IPS-15b (cell line): ENCODE results near the gene IL6R.

Source experiments
- H3K27me3 ChIP-seq: one replicate; pipeline ENCODE4 v1.6.1; 2013; ENCODE audit warnings: low read length; ENCODE audit not compliant: control insufficient read depth, insufficient read depth
- H3K36me3 ChIP-seq: one replicate; pipeline ENCODE4 v1.6.1; 2013; ENCODE audit warnings: low read length; ENCODE audit not compliant: control insufficient read depth, insufficient read depth
- H3K4me1 ChIP-seq: one replicate; pipeline ENCODE4 v1.6.1; 2013; ENCODE audit warnings: mild to moderate bottlenecking, low read length; ENCODE audit not compliant: control insufficient read depth, insufficient read depth
- H3K4me3 ChIP-seq: one replicate; pipeline ENCODE4 v1.5.1; 2013; ENCODE audit warnings: low read depth, low read length
- H3K9ac ChIP-seq: one replicate; pipeline ENCODE4 v1.6.1; 2013; ENCODE audit warnings: low read depth, mild to moderate bottlenecking, low read length
- H3K9me3 ChIP-seq: one replicate; pipeline ENCODE4 v1.6.1; 2013; ENCODE audit warnings: mild to moderate bottlenecking, low read length; ENCODE audit not compliant: control insufficient read depth, insufficient read depth

Gene IL6R

GRCh38 chr1:154466206-154466605 is 61.1 kb downstream of the IL6R start:
- Histone ChIP-seq H3K4me1 (peaks cover 7% of the 10 kb centered on the region), H3K9ac (no peak overlapping the region), H3K36me3 (no peaks in the 10 kb centered on the region), H3K4me3 (no peak overlapping the region), H3K27me3 (no peaks in the 10 kb centered on the region), H3K9me3 (no peaks in the 10 kb centered on the region)

- Histone ChIP-seq H3K9me3 (no peaks in the 10 kb centered on the region), H3K4me3 (no peak overlapping the region), H3K27me3 (no peaks in the 10 kb centered on the region), H3K4me1 (peaks cover 7% of the 10 kb centered on the region), H3K9ac (no peak overlapping the region), H3K36me3 (no peaks in the 10 kb centered on the region)
Measured at GRCh38 chr1:154466921-154467417, 61.8 kb downstream of the IL6R start.

DNA sequence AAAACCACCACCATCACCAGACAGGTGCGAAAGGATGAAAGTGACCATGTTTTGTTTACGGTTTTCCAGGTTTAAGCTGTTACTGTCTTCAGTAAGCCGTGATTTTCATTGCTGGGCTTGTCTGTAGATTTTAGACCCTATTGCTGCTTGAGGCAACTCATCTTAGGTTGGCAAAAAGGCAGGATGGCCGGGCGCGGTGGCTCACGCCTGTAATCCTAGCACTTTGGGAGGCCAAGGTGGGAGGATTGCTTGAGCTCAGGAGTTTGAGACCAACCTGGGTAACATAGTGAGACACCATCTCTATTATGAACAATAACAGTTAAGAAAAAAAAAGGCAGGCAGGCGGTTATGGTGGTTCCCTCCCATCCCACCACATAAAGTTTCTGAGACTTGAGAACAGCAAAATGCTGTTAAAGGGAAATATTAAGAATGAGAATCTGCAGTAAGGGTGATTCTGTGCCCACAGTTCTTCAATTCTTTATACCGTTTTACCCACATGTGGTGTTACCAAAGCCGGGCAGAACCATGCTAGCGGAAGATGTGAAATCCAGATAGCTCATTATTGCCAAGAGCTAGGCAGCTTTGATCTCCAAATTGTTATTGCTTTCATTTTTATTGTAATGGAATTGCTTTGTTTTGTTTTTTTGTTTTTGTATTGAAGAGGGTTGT is 62.4 kb downstream of the IL6R start:
- no peak overlapping the region for H3K4me3 ChIP-seq
- no peak overlapping the region for H3K9ac ChIP-seq
- no peaks in the 10 kb centered on the region for H3K27me3 ChIP-seq
- peaks cover 7% of the 10 kb centered on the region for H3K4me1 ChIP-seq
- no peaks in the 10 kb centered on the region for H3K9me3 ChIP-seq
- H3K36me3 ChIP-seq: no peaks in the 10 kb centered on the region

DNA sequence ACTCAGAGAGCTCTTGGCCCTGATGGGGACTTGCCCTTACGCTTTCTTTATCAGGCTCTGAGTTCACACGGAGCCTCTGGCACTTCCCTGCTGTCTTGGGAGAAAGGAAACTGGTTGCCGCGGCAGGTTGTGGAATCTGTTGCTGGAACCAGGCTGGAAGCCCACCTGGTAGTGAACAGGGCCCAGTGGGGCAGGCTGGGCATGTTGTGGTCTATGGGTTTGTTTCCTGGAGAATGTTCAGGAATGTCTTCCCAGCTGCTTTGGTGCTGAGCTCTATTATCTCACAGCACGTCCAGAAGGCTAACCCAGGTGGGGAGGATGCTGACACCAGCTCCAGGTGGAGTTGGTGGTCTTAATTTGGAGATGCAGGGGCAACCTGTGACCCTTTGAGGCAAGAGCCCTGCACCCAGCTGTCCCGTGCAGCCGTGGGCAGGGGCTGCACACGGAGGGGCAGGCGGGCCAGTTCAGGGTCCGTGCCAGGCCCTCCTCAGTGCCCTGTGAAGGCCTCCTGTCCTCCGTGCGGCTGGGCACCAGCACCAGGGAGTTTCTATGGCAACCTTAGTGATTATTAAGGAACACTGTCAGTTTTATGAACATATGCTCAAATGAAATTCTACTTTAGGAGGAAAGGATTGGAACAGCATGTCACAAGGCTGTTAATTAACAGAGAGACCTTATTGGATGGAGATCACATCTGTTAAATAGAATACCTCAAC is 63.5 kb downstream of the IL6R start:
- no peaks in the 10 kb centered on the region for H3K9me3 ChIP-seq
- H3K27me3 ChIP-seq: no peaks in the 10 kb centered on the region
- no peak overlapping the region for H3K4me3 ChIP-seq
- H3K4me1 ChIP-seq: peaks cover 7% of the 10 kb centered on the region
- H3K36me3 ChIP-seq: no peaks in the 10 kb centered on the region
- no peak overlapping the region for H3K9ac ChIP-seq

DNA sequence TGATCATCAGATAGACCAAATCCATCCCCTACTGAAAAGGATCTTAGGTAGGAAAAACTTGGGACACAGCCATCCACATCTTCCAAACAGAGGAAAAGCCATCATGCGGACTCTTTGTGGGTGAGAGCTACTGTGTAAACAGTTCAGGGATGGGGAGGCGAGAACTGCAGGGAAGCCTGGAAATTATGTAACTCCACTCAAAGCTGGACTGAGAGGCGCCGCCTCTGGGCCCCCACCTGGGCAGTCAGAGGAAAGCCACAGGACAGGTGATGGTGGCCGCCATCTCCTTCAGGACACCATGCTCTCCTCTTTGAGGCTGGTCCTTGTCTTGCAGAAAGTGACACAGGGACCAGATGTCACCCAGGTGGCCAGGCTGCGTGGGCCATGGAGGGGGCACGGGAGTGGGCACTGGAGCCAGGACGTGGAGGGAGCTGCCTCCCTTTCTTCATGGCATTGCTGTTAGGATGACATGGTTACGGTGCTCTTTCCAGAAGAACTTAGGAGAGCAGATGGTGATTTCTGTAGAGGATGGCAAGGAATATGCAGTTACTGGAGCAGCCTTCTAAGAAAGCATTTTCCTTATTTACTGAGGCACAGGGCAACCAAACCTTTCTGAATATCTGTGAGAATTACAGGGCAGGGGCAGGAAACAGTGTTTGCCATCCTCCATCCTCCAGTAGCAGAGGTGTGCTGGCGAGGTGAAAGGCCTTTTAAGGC is 64.9 kb downstream of the IL6R start:
- Histone ChIP-seq H3K36me3 (no peaks in the 10 kb centered on the region), H3K27me3 (no peaks in the 10 kb centered on the region), H3K9ac (no peak overlapping the region), H3K4me3 (no peak overlapping the region), H3K9me3 (no peaks in the 10 kb centered on the region), H3K4me1 (peaks cover 7% of the 10 kb centered on the region)

DNA sequence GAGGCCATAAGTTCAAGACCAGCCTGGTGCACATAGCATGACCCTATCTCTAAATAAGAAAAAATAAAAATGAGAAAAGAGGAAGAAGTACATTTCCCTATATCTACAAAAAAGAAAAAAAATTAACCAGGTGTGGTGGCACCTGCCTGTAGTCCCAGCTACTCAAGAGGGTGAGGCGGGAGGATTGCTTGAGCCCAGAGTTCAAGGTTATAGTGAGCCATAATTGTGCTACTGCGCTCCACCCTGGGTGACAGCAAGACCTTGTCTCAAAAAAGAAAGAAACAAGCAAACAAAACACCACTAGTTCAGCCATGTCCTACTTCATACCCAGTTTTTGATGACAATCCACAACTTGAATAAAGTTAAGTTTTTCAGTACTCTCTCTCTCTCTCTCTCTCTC is 66.2 kb downstream of the IL6R start:
- H3K4me1 ChIP-seq: peaks cover under 1% of the 10 kb centered on the region
- no peak overlapping the region for H3K9ac ChIP-seq
- H3K36me3 ChIP-seq: no peaks in the 10 kb centered on the region
- no peak overlapping the region for H3K4me3 ChIP-seq
- no peaks in the 10 kb centered on the region for H3K9me3 ChIP-seq
- no peaks in the 10 kb centered on the region for H3K27me3 ChIP-seq

- H3K4me1 ChIP-seq: no peaks in the 10 kb centered on the region
- no peak overlapping the region for H3K4me3 ChIP-seq
- no peak overlapping the region for H3K9ac ChIP-seq
- H3K36me3 ChIP-seq: no peaks in the 10 kb centered on the region
- no peaks in the 10 kb centered on the region for H3K27me3 ChIP-seq
- no peaks in the 10 kb centered on the region for H3K9me3 ChIP-seq
Measured at GRCh38 chr1:154474802-154475201, 69.7 kb downstream of the IL6R start.

GRCh38 chr1:154476791-154477190 is 71.6 kb downstream of the IL6R start:
- no peak overlapping the region for H3K9ac ChIP-seq
- H3K36me3 ChIP-seq: no peaks in the 10 kb centered on the region
- H3K4me1 ChIP-seq: no peaks in the 10 kb centered on the region
- H3K27me3 ChIP-seq: no peaks in the 10 kb centered on the region
- H3K9me3 ChIP-seq: no peaks in the 10 kb centered on the region
- no peak overlapping the region for H3K4me3 ChIP-seq

- H3K4me1 ChIP-seq: no peaks in the 10 kb centered on the region
- H3K9ac ChIP-seq: no peak overlapping the region
- no peak overlapping the region for H3K4me3 ChIP-seq
- H3K36me3 ChIP-seq: no peaks in the 10 kb centered on the region
- no peaks in the 10 kb centered on the region for H3K27me3 ChIP-seq
- no peaks in the 10 kb centered on the region for H3K9me3 ChIP-seq
Measured at GRCh38 chr1:154478013-154478412, 72.9 kb downstream of the IL6R start.

DNA sequence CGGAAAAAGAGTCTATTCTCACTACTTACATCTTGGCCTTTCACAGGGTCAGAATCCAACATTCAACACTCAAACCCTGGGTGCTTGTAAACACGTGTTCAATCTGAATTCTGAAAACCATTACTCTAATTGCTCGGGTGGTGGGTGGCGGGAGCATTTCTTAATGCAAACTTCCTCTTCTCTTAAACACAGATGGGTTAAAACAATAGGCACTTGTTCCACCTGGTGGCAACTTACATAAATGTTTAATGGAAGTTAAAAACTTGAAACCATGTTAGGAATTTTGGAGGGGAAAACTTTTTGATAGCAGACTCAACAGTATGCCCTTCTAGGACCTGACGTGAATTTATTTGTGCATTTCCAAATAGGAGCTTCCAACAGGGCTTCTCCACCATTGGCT is 73.5 kb downstream of the IL6R start:
- no peaks in the 10 kb centered on the region for H3K36me3 ChIP-seq
- no peaks in the 10 kb centered on the region for H3K27me3 ChIP-seq
- no peak overlapping the region for H3K9ac ChIP-seq

DNA sequence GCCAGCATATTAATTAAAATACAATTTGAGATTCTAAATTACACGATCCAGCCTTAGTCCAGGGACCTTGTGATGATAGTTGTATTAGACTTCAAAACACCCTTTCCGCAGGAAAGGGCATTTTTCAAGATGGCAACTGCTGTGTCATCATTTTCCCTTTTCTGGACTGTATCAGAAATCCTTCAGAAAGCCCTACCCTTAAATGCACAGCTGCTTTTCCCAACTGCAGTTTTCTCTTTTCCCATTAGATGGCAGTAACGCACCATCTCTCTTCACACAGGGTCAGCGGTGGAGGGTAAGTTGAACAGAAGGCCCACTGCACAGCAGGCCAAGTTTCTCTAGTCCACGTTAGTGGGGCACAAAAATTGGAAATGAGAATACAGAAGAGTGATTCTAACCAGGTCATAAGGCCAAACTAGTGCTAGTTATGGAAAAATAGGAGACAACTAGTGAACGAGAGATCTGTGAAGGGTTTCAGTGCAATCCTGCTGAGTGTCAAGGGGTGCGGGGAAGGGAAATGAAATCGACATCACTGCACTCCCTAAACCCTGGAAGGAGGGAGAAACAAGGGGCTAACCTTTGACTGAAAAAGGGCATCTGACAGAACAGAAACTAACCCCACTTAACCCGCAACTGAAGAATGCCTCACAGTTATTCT is 74.8 kb downstream of the IL6R start:
- Histone ChIP-seq H3K9ac (no peak overlapping the region), H3K9me3 (no peaks in the 10 kb centered on the region), H3K4me3 (no peak overlapping the region), H3K4me1 (no peaks in the 10 kb centered on the region), H3K27me3 (no peaks in the 10 kb centered on the region), H3K36me3 (no peaks in the 10 kb centered on the region)

More for the DNA sequence above, 73.5 kb downstream of the IL6R start:
- H3K4me1 ChIP-seq: no peaks in the 10 kb centered on the region
- H3K9me3 ChIP-seq: no peaks in the 10 kb centered on the region
- no peak overlapping the region for H3K4me3 ChIP-seq
